GM19035 (cell line): ENCODE results near the gene DLEU7.

ENCODE experiments used
- ATAC-seq: cut with Tn5 transposase; IDR thresholded peaks from one replicate; pipeline ENCODE4 v1.9.1; 2021; ENCODE audit not compliant: unreplicated experiment

The DLEU7 gene

GRCh38 chr13:50843257-50844083, at the start of gene DLEU7:
Gene DLEU7 (minus strand): TSS chr13:50843692. CDS start chr13:50843646, 46 bp downstream.
- ATAC-seq = no peak

DNA sequence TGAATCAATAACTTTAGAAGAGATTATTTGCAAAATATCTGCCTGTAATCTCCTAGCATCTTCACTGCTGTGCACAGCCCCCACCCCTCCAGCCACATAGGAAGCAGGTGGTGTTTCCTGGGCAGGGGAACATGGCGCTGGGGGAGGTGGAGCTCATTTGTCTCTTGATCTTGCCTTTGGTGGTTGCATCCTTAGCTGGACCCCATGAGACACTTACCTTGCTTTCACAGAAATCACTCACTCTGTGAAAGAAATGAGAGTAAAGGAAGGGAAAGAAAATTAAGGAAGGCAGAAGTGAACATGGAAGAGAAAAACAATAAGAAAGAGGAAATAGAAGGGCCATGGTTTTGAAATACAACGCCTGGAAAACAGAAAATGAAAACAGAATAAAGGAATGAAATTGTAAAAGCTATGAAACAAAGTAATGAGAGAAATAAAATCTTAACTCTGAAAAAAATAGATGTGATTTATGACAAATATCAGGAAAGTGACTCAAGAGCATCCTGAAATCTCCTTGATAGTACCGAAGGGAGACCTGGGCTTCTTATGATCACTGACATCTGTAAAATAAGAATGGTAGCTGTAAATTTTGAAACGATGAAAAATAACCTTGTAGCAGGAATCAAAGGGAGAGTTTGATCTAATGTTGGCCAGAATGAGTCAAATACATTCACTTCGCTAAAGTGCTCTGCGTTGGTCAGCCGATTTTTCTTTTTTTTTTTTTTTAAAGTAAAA, 48.9 kb upstream of the DLEU7 start:
- ATAC-seq = no peak

DNA sequence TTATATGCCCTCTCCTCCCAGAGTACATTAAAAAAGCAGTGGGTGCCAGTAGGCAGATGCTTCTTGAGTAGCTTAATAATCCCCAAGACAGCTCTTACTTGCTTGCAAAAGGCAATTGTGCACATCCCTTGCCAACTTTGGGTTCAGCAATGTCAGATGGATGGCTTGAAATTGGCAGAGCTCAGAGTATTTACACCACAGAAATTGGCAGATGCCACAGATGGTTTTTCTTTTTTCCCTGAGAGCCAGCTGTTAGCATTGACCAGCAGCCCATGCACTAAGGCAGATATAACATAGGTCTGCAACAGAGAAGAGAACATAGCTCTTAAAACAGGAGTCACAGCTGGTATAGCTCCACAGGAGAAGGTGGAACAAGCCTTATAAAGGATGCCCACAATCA, 47.7 kb upstream of the DLEU7 start:
- ATAC-seq = no peak

- no peak for ATAC-seq
Measured at GRCh38 chr13:50889317-50889716, 45.8 kb upstream of the DLEU7 start.

DNA sequence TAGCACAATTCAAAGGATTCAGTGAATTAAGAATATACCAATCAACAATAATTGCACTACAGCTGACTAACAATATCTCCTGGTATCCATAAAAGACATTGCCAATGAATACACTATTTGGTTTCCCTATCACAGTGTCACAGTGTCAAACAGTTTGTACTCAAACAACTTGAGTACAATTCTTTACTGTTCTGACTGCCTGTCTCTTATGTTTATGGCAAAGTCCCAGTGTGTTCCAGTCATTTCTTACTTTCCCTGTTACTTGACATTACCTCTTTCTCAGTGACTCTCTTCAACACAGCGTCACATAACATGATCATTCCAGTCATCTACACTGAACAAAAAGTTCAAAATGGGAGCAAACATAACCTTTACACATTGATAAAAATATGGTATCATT, 44.9 kb upstream of the DLEU7 start:
- ATAC-seq = no peak

- ATAC-seq = no peak
Measured at GRCh38 chr13:50887151-50887550, 43.7 kb upstream of the DLEU7 start.

DNA sequence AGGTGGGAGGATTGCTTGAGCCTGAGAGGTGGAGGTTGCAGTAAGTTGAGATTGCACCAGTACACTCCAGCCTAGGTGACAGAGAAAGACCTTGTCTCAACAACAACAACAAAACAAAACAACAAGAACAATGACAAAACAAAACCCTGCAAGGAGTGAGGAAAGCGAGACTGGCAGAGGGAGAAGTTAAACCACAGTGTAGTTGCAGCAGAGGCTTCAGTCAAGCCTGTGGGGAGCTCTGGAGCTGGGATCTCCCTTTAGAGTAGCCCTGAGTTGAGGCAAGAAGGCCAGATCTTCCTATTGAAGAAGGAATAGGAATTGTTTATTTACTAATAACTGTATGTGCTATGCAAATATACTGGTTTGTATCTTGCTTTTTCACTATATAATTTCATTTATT, 40.8 kb upstream of the DLEU7 start:
- ATAC-seq = no peak

GRCh38 chr13:50883728-50884127, 40.2 kb upstream of the DLEU7 start:
- no peak for ATAC-seq

DNA sequence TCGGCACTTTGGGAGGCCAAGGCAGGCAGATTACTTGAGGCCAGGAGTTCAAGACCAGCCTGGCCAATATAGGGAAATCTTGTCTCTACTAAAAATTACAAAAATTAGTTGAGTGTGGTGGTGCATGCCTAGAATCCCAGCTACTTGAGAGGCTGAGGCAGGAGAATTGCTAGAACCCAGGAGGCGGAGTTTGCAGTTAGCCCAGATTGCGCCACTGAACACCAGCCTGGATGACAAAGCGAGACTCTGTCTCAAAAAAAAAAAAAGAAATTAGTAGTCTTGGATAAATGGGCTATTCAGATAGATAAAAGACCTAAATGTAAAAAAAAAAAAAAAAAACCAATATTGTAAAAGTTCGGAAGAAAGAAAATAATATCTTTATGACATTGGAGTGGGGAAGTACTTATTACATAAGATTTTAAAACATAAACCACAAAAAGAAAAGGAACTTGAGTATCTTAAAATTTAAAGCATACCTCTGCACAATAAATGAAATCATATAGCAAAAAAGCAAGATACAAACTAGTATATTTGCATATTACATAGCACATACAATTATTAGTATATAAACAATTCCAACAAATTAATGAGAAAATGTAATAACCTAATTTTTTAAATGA, 39.4 kb upstream of the DLEU7 start:
- ATAC-seq = no peak

GRCh38 chr13:50873991-50874390, 30.5 kb upstream of the DLEU7 start:
- no peak for ATAC-seq

- no peak for ATAC-seq
Measured at GRCh38 chr13:50873467-50873866, 30.0 kb upstream of the DLEU7 start.

DNA sequence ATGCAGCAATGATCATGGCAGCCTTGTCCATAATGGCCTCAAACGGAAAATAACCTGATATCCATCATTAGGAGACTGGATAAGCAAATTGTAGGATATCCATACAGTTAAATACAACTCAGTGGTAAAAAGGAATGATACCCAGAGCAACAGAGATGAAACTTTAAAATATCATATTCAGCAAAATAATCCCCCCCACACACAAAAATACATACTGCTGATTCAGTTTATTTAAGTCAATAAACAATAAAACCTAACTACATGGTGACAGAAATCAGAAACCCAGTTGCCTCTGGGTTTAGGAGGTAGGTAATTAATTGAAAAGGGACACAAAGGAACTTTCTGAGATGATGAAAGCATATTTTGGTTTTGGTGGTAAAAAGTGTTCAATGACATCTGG, 27.9 kb upstream of the DLEU7 start:
- no peak for ATAC-seq

- ATAC-seq = no peak
Measured at GRCh38 chr13:50867637-50867945, 24.1 kb upstream of the DLEU7 start.

DNA sequence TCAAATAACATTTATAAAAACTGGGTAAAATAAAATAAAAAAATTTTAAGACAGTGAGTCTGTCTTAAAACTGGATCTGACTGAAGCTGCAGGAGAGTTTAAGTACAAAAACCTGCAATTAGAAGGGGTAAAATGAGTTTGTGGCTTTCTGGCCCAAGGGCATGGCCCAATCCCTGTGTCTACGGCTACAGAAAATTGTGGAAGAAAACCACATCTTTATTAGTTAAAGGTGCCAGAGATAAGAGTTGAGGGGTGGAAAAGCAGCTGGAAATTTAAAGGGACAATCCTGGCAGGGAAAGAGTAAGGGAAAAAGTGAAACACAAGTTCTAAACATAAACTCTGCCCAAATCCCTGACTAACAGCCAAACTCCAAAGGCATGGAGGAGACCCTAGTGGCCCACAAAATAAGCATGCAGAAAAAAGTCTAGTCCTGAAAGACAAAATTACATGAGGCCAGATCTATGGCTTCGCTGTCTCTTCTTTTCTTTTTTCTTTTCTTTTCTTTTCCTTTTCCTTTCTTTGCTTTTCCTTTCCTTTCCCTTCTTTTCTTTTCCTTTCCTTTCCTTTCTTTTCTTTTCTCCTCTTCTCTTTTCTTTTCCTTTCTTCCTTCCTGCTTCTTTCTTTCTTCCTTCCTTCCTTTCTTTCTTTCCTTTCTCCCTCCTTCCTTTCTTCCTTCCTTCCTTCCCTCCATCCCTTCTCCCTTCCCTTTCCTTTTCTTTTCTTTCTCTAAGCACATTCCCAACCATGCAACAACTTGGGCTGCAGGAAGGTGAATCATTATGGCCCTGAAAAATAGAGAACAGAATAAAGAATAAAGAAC, 23.5 kb upstream of the DLEU7 start:
- no peak for ATAC-seq

DNA sequence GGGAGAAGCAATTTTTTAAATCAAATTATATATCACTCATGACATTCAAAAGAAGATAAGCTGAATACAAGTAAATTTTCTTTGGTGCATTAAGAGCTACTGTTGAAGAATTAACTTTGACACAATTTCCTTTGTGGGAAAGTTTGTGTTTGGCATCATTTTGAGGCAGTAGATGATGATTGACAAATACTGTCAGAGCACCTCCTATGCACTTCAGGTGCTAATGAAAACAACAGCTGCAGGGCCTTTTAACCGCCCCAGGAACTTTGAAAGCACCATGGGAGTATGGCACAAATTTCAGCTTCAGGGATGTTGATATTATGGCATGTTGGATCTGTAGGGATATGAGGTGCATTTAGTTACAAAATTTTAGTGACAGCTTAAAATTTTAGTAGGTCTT, 21.0 kb upstream of the DLEU7 start:
- ATAC-seq = no peak

DNA sequence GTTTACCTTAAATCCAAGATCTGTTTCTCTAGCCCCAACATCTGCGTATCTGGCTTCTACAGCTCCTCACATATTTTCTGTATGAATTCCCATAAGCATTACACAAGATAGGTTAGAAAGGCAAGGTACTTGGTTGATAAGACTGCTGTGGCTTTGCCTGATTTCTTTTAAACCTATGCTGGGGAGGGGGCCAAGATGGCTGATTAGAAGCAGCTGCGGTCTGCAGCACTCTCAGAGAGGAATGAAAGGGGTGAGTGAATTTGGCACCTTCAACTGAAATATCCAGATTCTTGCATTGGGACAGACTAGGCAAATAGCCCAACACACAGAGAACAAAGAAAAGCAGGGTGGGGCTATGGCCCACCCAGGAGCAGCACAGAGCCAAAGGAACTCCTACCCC, 12.2 kb upstream of the DLEU7 start:
- no peak for ATAC-seq

DNA sequence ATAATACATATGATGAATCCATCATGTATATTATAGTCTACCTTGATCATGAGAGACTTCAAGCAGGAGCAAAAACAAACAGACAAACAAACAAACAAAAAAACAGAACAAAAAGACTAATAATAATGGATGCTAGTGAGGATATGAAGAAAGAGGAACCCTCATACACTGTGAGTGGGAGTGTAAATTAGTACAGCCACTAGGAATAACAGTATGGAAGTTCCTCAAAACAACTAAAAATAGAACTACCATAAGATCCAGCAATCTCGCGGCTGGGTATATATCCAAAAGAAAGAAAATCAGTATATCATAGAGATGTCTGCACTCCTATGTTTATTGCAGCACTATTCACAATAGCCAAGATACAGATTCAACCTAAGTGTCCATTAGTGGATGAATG, 7.0 kb upstream of the DLEU7 start:
- ATAC-seq = no peak

DNA sequence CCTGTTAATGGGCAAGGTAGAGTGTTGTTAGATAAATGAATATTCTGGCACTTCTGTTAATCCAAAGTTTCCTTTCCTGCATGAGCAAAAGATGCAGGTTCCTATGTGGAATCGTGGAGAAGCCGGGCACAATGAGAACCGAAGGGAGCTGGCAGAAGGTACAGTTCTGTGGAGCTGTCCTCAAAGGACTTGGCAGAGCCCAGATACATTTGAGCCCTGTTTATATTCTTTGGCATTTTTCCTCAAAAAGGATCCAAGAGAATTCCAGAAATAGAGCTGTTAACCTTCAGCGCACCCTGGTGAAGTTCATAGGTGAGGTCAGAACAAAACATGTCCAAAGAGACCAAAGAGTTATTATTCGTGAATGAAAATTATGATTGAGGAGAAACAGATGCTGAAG, 4.0 kb upstream of the DLEU7 start:
- no peak for ATAC-seq

DNA sequence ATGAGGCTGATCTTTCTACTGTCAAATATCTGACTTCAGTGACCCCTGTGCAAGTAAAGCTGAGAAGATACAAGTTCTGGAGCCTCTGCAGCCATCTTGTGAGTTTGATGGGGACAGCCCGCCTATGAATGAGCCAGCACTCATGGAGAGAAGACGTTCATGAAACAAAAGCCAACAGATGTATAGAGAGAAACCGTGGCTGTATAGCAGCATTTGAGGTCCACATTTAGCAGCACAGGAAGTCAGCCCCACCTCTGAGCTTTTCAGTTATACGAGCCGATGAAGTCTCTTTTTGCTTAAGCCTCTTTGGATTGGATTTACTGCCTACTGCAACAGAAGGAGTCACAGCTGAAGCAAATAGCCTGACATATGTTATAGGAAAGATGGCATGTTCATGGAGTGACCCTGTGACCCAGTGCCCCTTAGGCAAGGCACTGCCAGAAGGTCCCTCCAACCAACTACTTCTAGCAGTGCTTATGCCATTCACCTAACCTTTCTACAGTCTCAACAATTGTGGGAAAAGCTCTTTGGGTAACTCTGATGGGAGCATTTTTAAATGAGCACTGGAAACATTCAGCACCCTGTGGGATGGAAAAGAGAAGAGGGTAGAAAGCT, 3.5 kb upstream of the DLEU7 start:
- ATAC-seq = no peak

GRCh38 chr13:50845211-50845610, 1.7 kb upstream of the DLEU7 start:
- ATAC-seq = no peak
